GM12892 (cell line): Measurements from ENCODE around the gene NTMT1.

Experiments used
- POLR2A ChIP-seq: IDR thresholded peaks from 2 replicates; pipeline ENCODE4 v1.6.1; 2011; ENCODE audit warnings: low read depth, low read length, control low read depth
- POLR2AphosphoS5 ChIP-seq: IDR thresholded peaks from 2 replicates; pipeline ENCODE4 v1.6.1; 2011; ENCODE audit warnings: low read depth, low read length, control low read depth

DNA sequence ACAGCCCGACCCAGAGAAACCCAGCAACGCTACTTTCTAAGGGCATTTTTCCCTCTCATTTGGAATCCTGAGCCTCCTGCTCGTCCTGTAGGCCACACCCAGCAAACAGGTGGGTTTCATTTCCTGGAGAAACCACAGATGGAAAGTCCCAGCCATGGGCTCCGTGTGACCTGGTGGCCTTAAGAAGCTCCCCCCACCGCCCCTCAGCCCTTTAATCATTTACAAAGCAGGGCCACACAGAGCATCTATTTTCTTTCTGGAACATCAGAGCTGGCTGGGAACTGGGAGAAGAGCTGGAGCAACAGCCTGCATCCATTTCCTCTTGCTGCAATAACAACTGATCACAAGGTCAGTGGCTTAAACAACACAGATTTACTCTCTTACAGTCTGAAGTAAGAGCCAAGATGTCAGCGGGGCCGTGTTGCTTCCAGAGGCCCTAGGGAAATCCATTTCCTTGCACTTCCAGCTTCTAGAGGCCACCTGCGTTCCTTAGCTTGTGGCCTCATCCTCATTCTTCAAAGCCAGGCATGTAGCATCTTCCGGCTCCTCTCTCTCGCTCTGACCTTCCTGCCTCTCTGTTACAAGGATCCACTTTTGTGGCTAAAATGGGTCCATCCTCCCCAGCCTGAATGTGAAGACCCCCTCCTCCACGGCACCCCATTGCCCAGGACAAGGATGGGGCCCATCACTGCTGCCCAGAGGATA lies 45.6 kb upstream of the NTMT1 start:
- TF ChIP-seq POLR2A (no peak), POLR2AphosphoS5 (no peak)
